BLaER1 (cell line): ENCODE data around the gene BMAL1.
A peak's percentile ranks its signal among the peaks of the same experiment; 100 is the strongest.

ENCODE experiments used
- H3K27ac ChIP-seq: shearing (Covaris generic); formaldehyde crosslinking; 2 replicates; pipeline ENCODE4 v1.8.1; 2022
- H3K27me3 ChIP-seq: shearing (Covaris generic); formaldehyde crosslinking; 2 replicates; pipeline ENCODE4 v1.8.1; 2022
- H3K36me3 ChIP-seq: shearing (Covaris generic); formaldehyde crosslinking; 2 replicates; pipeline ENCODE4 v1.8.1; 2022
- H3K4me1 ChIP-seq: shearing (Covaris generic); formaldehyde crosslinking; 2 replicates; pipeline ENCODE4 v1.8.1; 2022
- H3K4me2 ChIP-seq: shearing (Covaris generic); formaldehyde crosslinking; 2 replicates; pipeline ENCODE4 v1.8.1; 2022
- H3K4me3 ChIP-seq: shearing (Covaris generic); formaldehyde crosslinking; 2 replicates; pipeline ENCODE4 v1.8.1; 2022
- H3K9ac ChIP-seq: shearing (Covaris generic); formaldehyde crosslinking; 2 replicates; pipeline ENCODE4 v1.8.1; 2022
- H3K9me3 ChIP-seq: shearing (Covaris generic); formaldehyde crosslinking; 2 replicates; pipeline ENCODE4 v1.8.1; 2022
- H4K20me1 ChIP-seq: shearing (Covaris generic); formaldehyde crosslinking; 2 replicates; pipeline ENCODE4 v1.8.1; 2022
- Cebpa-rat ChIP-seq: shearing (Covaris generic); IDR thresholded peaks from 2 replicates; pipeline ENCODE4 v1.8.1; 2022

The BMAL1 gene

GRCh38 chr11:13288375-13289029, 10.9 kb downstream of the BMAL1 start:
- Histone ChIP-seq H3K4me2 (no peak overlapping the region), H3K9ac (no peak overlapping the region), H4K20me1 (peaks cover 94% of the 10 kb centered on the region), H3K27ac (no peak overlapping the region), H3K27me3 (no peaks in the 10 kb centered on the region), H3K36me3 (no peaks in the 10 kb centered on the region), H3K4me3 (no peak overlapping the region), H3K9me3 (no peaks in the 10 kb centered on the region), H3K4me1 (0 out of 2 replicates have a peak, but pooled peaks cover 3% of the 10 kb centered on the region)
- no peak for TF ChIP-seq Cebpa-rat

GRCh38 chr11:13289081-13289480, 11.5 kb downstream of the BMAL1 start:
- Histone ChIP-seq H3K9me3 (no peaks in the 10 kb centered on the region), H3K4me2 (no peak overlapping the region), H4K20me1 (peaks cover 96% of the 10 kb centered on the region), H3K27me3 (no peaks in the 10 kb centered on the region), H3K36me3 (no peaks in the 10 kb centered on the region), H3K27ac (no peak overlapping the region), H3K4me3 (no peak overlapping the region), H3K9ac (no peak overlapping the region), H3K4me1 (no peaks in the 10 kb centered on the region)
- TF ChIP-seq Cebpa-rat = no peak

- Histone ChIP-seq H3K27me3 (no peaks in the 10 kb centered on the region), H3K27ac (no peak overlapping the region), H3K9me3 (no peaks in the 10 kb centered on the region), H3K4me3 (no peak overlapping the region), H4K20me1 (peaks cover 96% of the 10 kb centered on the region), H3K4me2 (no peak overlapping the region), H3K36me3 (no peaks in the 10 kb centered on the region), H3K4me1 (no peaks in the 10 kb centered on the region), H3K9ac (no peak overlapping the region)
- TF ChIP-seq Cebpa-rat = no peak
Observed at GRCh38 chr11:13290221-13290980, 12.8 kb downstream of the BMAL1 start.

- no peaks in the 10 kb centered on the region for H3K9me3 ChIP-seq
- H3K4me1 ChIP-seq = no peaks in the 10 kb centered on the region
- H3K4me3 ChIP-seq = no peak overlapping the region
- no peak overlapping the region for H3K4me2 ChIP-seq
- H3K36me3 ChIP-seq = no peaks in the 10 kb centered on the region
- no peak for TF ChIP-seq Cebpa-rat
- peaks cover 96% of the 10 kb centered on the region for H4K20me1 ChIP-seq
- no peak overlapping the region for H3K27ac ChIP-seq
- H3K9ac ChIP-seq = no peak overlapping the region
- H3K27me3 ChIP-seq = no peaks in the 10 kb centered on the region
Observed at GRCh38 chr11:13291361-13291760, 13.8 kb downstream of the BMAL1 start.

GRCh38 chr11:13291800-13292199, 14.2 kb downstream of the BMAL1 start:
- peaks cover 96% of the 10 kb centered on the region for H4K20me1 ChIP-seq
- no peaks in the 10 kb centered on the region for H3K9me3 ChIP-seq
- H3K4me1 ChIP-seq = no peaks in the 10 kb centered on the region
- H3K9ac ChIP-seq = no peak overlapping the region
- H3K4me2 ChIP-seq = no peak overlapping the region
- H3K36me3 ChIP-seq = no peaks in the 10 kb centered on the region
- H3K27ac ChIP-seq = no peak overlapping the region
- no peaks in the 10 kb centered on the region for H3K27me3 ChIP-seq
- H3K4me3 ChIP-seq = no peak overlapping the region
- TF ChIP-seq Cebpa-rat = no peak

GRCh38 chr11:13292970-13293369, 15.4 kb downstream of the BMAL1 start:
- TF ChIP-seq Cebpa-rat = no peak
- H4K20me1 ChIP-seq = peaks cover 96% of the 10 kb centered on the region
- H3K4me3 ChIP-seq = no peak overlapping the region
- H3K4me2 ChIP-seq = no peak overlapping the region
- H3K9ac ChIP-seq = no peak overlapping the region
- no peaks in the 10 kb centered on the region for H3K9me3 ChIP-seq
- H3K4me1 ChIP-seq = peaks cover 7% of the 10 kb centered on the region
- H3K27ac ChIP-seq = no peak overlapping the region
- H3K27me3 ChIP-seq = no peaks in the 10 kb centered on the region
- peaks cover 6% of the 10 kb centered on the region; the same call in 1 of the 2 replicates for H3K36me3 ChIP-seq

GRCh38 chr11:13294178-13294577, 16.6 kb downstream of the BMAL1 start:
- Histone ChIP-seq H3K27ac (no peak overlapping the region), H3K9me3 (no peaks in the 10 kb centered on the region), H3K4me3 (no peak overlapping the region), H3K27me3 (no peaks in the 10 kb centered on the region), H3K9ac (no peak overlapping the region), H3K4me1 (peaks cover 8% of the 10 kb centered on the region), H4K20me1 (peaks cover 96% of the 10 kb centered on the region), H3K4me2 (no peak overlapping the region), H3K36me3 (peaks cover 8% of the 10 kb centered on the region; the same call in 1 of the 2 replicates)
- TF ChIP-seq Cebpa-rat = no peak

GRCh38 chr11:13294771-13295579, 17.4 kb downstream of the BMAL1 start:
- no peak overlapping the region for H3K4me3 ChIP-seq
- no peak overlapping the region for H3K9ac ChIP-seq
- no peak overlapping the region for H3K27ac ChIP-seq
- no peaks in the 10 kb centered on the region for H3K27me3 ChIP-seq
- H3K36me3 ChIP-seq = peaks cover 8% of the 10 kb centered on the region; the same call in 1 of the 2 replicates
- no peak for TF ChIP-seq Cebpa-rat
- peaks cover 100% of the 10 kb centered on the region for H4K20me1 ChIP-seq
- H3K9me3 ChIP-seq = no peaks in the 10 kb centered on the region
- no peak overlapping the region for H3K4me2 ChIP-seq
- peaks cover 8% of the 10 kb centered on the region for H3K4me1 ChIP-seq

GRCh38 chr11:13297308-13297916, 19.8 kb downstream of the BMAL1 start:
- H3K4me1 ChIP-seq = peaks cover 8% of the 10 kb centered on the region
- no peak for TF ChIP-seq Cebpa-rat

More at GRCh38 chr11:13297308-13297916, 19.8 kb downstream of the BMAL1 start:
- Histone ChIP-seq H3K9ac (no peak overlapping the region), H3K27ac (no peak overlapping the region), H4K20me1 (peaks cover 100% of the 10 kb centered on the region), H3K36me3 (peaks cover 8% of the 10 kb centered on the region; the same call in 1 of the 2 replicates), H3K4me2 (peak overlapping the region; percentile 26; the same call in 1 of the 2 replicates), H3K4me3 (no peak overlapping the region), H3K27me3 (no peaks in the 10 kb centered on the region), H3K9me3 (no peaks in the 10 kb centered on the region)
